MM.1S (cell line): ENCODE data around the gene CLNK.

Experiments
- CTCF ChIP-seq: fragments of 300-600 bp; sonication (generic); IDR thresholded peaks from 2 replicates; pipeline ENCODE4 v1.5.1; 2016; ENCODE audit warnings: antibody characterized with exemption, low read length, mixed read lengths
- EZH2 ChIP-seq: fragments of 300-600 bp; sonication (generic); optimal IDR thresholded peaks from 2 replicates; pipeline ENCODE3; 2017; ENCODE audit warnings: low read depth, mild to moderate bottlenecking, antibody characterized with exemption, low read length, mixed read lengths
- EZH2phosphoT487 ChIP-seq: fragments of 300-600 bp; sonication (generic); IDR thresholded peaks from 2 replicates; pipeline ENCODE4 v1.6.1; 2018; ENCODE audit warnings: antibody characterized with exemption, low read length

DNA sequence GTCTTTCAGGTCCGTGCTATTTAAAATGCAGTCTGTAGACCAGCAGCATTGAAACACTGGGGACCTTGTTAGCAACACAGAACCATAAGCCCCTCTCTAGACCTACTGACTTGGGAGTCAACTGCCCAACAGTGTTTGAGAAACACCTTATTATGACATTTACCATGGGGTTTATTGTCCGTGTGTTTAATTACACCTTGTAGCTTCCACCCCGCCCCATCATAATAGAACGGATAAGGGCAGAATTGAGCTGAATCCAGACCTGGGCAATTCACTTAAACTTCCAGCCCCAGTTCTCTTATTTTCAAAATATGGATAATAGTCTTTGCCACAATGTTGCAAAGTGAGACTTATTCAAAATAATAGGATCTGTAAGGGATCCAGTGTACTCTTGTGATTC lies 30.6 kb upstream of the CLNK start:
- TF ChIP-seq CTCF = no peak
- TF ChIP-seq EZH2phosphoT487 = no peak
- no peak for TF ChIP-seq EZH2
